Pons (tissue), 1 donor: ENCODE measurements around the gene TENM3.

Experiments
- DNase-seq: peaks from one replicate; pipeline ENCODE4 v3.0.0-alpha.2; 2016; ENCODE audit warnings: low spot score

The TENM3 gene

DNA sequence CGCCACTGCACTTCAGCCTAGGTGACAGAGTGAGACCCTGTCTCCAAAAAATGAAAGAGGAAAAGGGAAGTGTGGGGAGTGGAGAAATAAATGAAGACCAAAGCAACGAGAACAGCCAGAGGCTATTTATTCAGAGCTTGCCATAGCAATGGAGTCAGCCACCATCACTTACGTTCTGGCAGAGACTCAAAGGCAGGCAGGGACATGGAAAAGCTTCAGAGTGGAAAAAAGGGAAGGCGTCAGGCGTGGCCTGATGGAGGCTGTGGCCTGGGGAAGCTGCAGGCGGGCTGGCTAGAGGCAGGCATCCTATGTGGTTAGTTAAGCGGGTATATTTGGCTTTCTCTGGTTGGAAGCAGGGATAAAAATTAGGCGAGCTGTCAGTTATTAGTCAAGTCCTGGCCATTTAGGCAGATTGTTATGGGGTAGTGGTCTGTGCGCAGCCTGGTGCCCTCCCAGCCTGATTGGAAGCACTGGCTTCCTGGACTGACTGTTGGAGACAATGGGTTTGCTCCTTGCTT, 600.7 kb downstream of the TENM3 start:
- DNase-seq, result no peak

DNA sequence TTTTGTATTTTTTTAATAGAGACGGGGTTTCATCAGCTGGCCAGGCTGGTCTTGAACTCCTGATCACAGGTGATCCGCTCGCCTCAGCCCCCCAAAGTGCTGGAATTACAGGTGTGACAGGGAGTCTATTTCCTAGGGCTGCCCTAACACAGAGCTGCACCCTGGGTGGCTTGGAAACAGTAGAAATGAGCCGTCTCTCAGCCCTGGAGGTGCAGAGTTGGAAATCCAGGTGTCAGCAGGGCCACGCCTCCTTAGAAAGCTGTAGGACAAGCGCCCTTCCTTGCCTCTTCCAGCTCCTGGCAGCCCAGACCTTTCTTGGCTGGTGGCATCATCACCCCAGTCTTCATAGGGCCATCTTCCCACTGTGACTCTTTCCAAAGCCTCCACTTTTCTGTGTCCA, 602.4 kb downstream of the TENM3 start:
- no peak for DNase-seq

DNA sequence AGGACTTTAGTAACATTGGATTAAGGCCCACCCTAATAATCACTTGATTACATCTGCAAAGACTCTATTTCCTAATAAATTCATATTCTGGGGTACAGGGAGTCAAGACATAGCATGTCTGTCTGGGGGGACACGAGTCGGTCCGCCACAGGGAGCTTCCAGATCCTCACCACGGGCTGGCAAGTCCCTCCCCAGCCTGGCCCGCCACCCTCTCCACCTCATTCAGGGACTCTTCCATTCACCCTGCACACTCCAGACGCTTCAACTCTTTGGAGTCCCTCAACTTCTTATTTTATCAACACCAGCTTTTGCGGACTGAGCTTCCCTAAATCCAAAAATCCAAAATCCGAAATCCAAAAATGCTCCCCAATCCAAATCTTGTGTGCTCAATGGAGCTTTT, 602.8 kb downstream of the TENM3 start:
- no peak for DNase-seq

DNA sequence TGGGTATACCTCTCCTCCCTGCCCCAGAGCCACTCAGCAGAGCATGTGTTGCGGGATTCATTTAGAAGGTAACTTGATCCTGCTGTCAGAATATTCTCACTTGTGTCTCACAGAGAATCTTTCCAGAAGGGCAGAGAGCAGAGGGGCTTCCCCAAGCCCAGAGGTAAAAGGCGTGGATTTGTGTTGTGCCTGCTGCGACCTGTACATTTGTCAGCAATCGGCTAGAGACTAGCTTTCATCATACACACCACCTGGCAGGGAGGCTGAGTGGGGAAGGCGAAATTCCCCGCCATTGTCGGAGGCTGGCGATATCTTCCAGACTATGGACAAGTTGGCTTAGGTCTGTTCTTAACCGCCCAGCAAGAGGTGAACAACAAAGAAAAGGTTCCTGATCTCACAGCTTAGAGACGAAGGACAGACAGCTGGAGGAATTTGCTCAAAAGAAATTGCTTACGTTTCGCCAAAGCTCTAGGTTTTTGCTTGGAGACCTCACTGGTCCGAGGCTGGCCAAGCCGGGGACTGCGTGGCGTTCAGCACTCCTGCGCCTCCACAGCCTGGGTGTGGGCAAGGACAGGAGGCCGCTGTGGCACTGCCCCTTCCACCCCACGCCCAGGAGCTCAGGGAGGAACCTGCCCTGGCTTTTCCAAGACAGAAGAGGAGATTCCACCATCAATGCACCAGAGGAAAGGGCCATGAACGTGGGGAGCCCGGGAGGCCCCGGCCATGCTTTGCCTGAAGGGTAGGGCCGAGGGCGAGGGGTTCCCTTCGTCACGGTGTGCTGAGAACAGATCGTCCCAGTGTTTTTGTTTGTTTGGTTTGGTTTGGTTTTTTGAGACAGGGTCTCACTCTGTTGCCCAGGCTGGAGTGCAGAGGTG, 604.6 kb downstream of the TENM3 start:
- DNase-seq, result no peak

DNA sequence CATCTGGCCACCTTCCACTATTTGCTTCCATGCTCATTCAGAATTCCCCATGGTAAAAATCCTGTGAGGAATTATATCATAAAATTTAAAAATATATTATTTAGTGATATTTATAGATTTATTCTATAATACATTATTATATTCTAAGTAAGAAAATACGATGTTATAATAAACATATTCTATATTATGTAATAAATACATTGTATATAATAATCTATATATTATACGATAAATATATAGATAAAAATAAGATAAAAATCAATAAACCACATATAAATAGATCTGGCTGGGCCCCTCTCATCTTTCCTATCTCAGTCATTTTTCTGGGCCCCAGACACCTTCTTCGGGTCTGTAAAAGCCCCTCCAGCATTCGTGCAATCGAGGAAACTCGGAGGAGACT, 605.5 kb downstream of the TENM3 start:
- no peak for DNase-seq
